Activated CD4-positive, alpha-beta T cell treated with anti-CD3 and anti-CD28 coated beads, Interleukin-2, amount 10 ng/mL, durations not matched to agents 7 days and 5 days (primary cell): ENCODE data around the gene TMEM245. TPM values are rescaled to one million over a fixed set of nuclear protein-coding genes. Genes with fewer than 3 reads are reported as not detected.
"Not testable (repeated sequence)": the region's sequence is repeated elsewhere in the genome, so short reads cannot be mapped to it uniquely, and the experiment has no call there.

Source experiments
- CTCF ChIA-PET: fragments of 350-600 bp; sonication (Branson Sonifier 250); formaldehyde crosslinking; loops from one replicate; lab custom pipeline; 2021; ENCODE audit warnings: antibody characterized with exemption; lab: Charles Lee
- POLR2A ChIA-PET: fragments of 350-600 bp; sonication (Branson Sonifier 250); formaldehyde crosslinking; loops from one replicate; lab custom pipeline; 2021; ENCODE audit warnings: antibody characterized with exemption; lab: Charles Lee
- DNase-seq: peaks from one replicate; pipeline ENCODE4 v3.0.0-alpha.2; 2020
- H3K27ac Mint-ChIP-seq: one replicate; pipeline ENCODE4 v1.8.0; 2021; ENCODE audit warnings: mild to moderate bottlenecking, moderate library complexity, mixed read lengths
- H3K27me3 Mint-ChIP-seq: one replicate; pipeline ENCODE4 v1.8.0; 2021; ENCODE audit warnings: mixed read lengths
- H3K36me3 Mint-ChIP-seq: one replicate; pipeline ENCODE4 v1.8.0; 2021; ENCODE audit warnings: low read depth, mixed read lengths
- H3K4me1 Mint-ChIP-seq: one replicate; pipeline ENCODE4 v1.8.0; 2021; ENCODE audit warnings: mixed read lengths
- H3K4me3 Mint-ChIP-seq: one replicate; pipeline ENCODE4 v1.8.0; 2021; ENCODE audit warnings: mild to moderate bottlenecking, moderate library complexity, mixed read lengths
- H3K9me3 Mint-ChIP-seq: one replicate; pipeline ENCODE4 v1.8.0; 2021; ENCODE audit warnings: mixed read lengths
- microRNA-seq: library from miRNA; unstranded; fragments of <30 nt; microRNA quantifications from one replicate; pipeline ENCODE4 v1.2.0, GENCODE V29; 2021; ENCODE audit warnings: borderline microRNAs expressed, borderline replicate concordance
- total RNA-seq, 2 experiments: library from RNA; stranded (reverse); gene quantifications; one replicate each; pipeline ENCODE4 v1.2.3, GENCODE V29; 2021

TMEM245 gene
- total RNA-seq, 2 experiments from 2014 or later = 30.6 to 34.7 TPM

- Mint-ChIP-seq H3K27me3 (no peaks in the 10 kb centered on the region), H3K4me1 (no peaks in the 10 kb centered on the region), H3K27ac (no peak overlapping the region), H3K9me3 (peaks cover 10% of the 10 kb centered on the region), H3K4me3 (no peak overlapping the region), H3K36me3 (peaks cover 13% of the 10 kb centered on the region)
- no peak for DNase-seq
- ChIA-PET POLR2A (no interaction called here), CTCF (interaction anchor here (1.1 kb wide), 1 partner anchor 73 kb away, joined by 3 read pairs; no protein-coding TSS in a partner anchor)
These were observed 147.0 kb downstream of the TMEM245 start for GRCh38 chr9:108972626-108973209.

GRCh38 chr9:108972186-108972585 is 147.6 kb downstream of the TMEM245 start:
- CTCF ChIA-PET = interaction anchor here (1.1 kb wide), 1 partner anchor 73 kb away, joined by 3 read pairs; no protein-coding TSS in a partner anchor
- no peak overlapping the region for H3K4me3 Mint-ChIP-seq
- H3K9me3 Mint-ChIP-seq = peaks cover 10% of the 10 kb centered on the region

GRCh38 chr9:108971392-108971791 is 148.4 kb downstream of the TMEM245 start:
- not testable (repeated sequence) for H3K27me3 Mint-ChIP-seq

More at GRCh38 chr9:108972186-108972585, 147.6 kb downstream of the TMEM245 start:
- Mint-ChIP-seq H3K4me1 (no peaks in the 10 kb centered on the region), H3K27me3 (no peaks in the 10 kb centered on the region), H3K36me3 (peaks cover 13% of the 10 kb centered on the region), H3K27ac (no peak overlapping the region)
- POLR2A ChIA-PET = no interaction called here
- DNase-seq = no peak

GRCh38 chr9:108967916-108968315 is 151.8 kb downstream of the TMEM245 start:
- H3K4me1 Mint-ChIP-seq = no peaks in the 10 kb centered on the region
- no peaks in the 10 kb centered on the region for H3K27me3 Mint-ChIP-seq
- CTCF ChIA-PET = no interaction called here
- no peak overlapping the region for H3K4me3 Mint-ChIP-seq
- no peak for DNase-seq
- H3K27ac Mint-ChIP-seq = no peak overlapping the region
- H3K36me3 Mint-ChIP-seq = peaks cover 11% of the 10 kb centered on the region
- H3K9me3 Mint-ChIP-seq = peaks cover 10% of the 10 kb centered on the region
- POLR2A ChIA-PET = no interaction called here

More at GRCh38 chr9:108971392-108971791, 148.4 kb downstream of the TMEM245 start:
- H3K9me3 Mint-ChIP-seq, DNase-seq, H3K4me1 Mint-ChIP-seq, H3K4me3 Mint-ChIP-seq, H3K27ac Mint-ChIP-seq, POLR2A ChIA-PET: not testable (repeated sequence)
- CTCF ChIA-PET = interaction anchor here (0.8 to 1.3 kb wide), 3 partner anchors 10 to 25 kb away, joined by 3 to 4 read pairs (median 3); no protein-coding TSS in a partner anchor
- peaks cover 13% of the 10 kb centered on the region for H3K36me3 Mint-ChIP-seq

Small RNA genes within 50 kb of the gene (microRNA-seq; reads per million reads assigned to microRNA genes)
- gene MIR32 = 463 reads per million, percentile 82 among the genes with 10 or more reads in this experiment

Other genes with a start within 250 kb of the TMEM245 start
- gene ELP1, start 185.8 kb downstream of the TMEM245 start, total RNA-seq = 10 to 100 TPM; 23.7 to 41.0 TPM
- gene ABITRAM, start 185.5 kb downstream of the TMEM245 start, total RNA-seq = 10 to 100 TPM; 11.8 to 13.9 TPM
- gene CTNNAL1, start 106.4 kb downstream of the TMEM245 start, total RNA-seq = 10 to 100 TPM; 12.5 to 14.0 TPM
- gene FRRS1L, start 47.3 kb upstream of the TMEM245 start, total RNA-seq = not detected
- gene EPB41L4B, start 201.1 kb upstream of the TMEM245 start, total RNA-seq = not detected